Body of pancreas (tissue), 4 donors: ENCODE results near the gene PBX3.

ENCODE experiments used
- CTCF ChIP-seq, 7 experiments: fragments of 450-650 bp in 4 of 7; fragments of 200-600 bp in 3 of 7; sonication (generic) in 3 of 7; IDR thresholded peaks; one replicate each; pipeline ENCODE4 v1.5.1; 2016 to 2019; ENCODE audit warnings: antibody characterized with exemption in 7 of 7
- POLR2A ChIP-seq, 3 donors: fragments of 450-650 bp; IDR thresholded peaks; one replicate each; pipeline ENCODE4 v1.6.1; 2016; ENCODE audit warnings: antibody characterized with exemption in 3 of 3, mild to moderate bottlenecking in 2 of 3

DNA sequence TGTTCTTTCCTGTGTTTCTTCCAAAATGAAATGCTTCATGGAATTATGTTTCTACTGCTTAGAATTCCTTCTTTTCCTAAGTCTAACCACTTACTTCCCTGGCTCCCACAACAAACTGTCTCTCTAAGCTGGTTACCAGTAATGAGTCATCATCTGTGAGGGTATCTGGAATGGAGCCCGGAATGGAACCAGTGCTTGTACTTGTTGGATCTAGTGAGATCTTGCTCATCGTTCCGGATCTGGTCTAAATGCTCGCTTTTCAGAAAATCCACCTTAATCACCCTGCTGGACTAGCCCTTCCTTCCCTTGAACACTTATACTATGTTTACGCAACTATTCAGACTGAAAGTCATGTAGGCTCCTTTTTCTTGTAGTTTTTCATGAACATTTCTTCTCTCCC is 184.8 kb downstream of the PBX3 start:
- TF ChIP-seq CTCF (IDR thresholded peaks at IDR 0.05): no peak
- TF ChIP-seq POLR2A (IDR thresholded peaks at IDR 0.05): no peak
